HG03469 (cell line): ENCODE measurements around the gene ALPL.

Source experiments
- ATAC-seq: cut with Tn5 transposase; IDR thresholded peaks from one replicate; pipeline ENCODE4 v1.9.1; 2021; ENCODE audit warnings: mild to moderate bottlenecking, moderate library complexity, moderate number of reproducible peaks; ENCODE audit not compliant: unreplicated experiment

ALPL gene

DNA sequence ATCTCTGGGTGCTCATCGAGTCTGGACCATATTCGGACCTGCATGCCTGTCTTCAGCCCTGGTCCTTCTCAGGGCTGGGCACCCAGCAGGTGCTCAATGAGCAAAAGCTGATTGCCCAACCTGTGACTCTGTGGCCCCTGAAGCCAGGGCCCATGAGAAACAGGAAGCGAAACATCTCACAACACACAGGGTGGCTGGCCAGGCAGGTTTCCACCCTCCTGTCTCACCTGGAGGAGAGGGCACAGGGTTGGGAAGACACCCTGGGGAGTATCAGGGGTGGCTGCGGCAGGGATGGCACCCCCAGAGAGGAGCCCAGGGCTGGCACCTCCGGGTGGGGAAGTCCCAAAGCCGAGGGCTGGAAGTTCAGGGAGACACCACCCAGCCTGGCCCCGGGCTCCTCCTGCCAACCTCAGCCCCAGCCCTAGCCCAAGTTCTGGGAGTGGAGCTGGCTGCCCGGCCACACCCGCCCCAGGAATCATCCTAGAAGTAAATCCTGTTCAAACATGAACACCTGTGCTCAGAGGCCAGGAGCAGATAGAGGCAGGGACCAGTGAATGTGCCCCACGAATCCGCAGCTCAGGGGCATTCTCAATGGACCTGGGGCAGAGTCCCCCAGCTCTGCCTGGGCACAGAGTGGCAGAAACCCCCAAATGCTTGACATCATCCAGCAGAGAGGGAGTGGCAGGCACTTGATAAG, 105.3 kb downstream of the ALPL start:
- ATAC-seq, result no peak

DNA sequence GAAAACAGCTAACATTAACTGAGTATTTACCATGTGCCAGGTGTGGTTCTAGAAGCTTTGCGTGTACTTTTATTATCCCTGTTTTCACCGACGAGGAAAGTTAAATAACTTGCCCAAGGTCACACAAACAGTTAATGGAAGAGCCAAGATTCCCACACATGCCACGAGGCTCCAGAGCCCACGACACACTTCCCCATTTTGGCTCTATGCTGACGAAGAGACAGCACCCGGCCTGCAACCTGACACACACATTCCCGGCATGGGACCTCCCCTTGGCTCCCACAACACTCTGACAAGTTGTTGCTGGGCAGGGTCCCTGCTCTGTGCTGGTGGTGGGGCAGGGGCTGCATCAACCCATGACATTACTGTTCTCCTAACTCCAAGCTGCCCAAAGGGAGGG, 107.1 kb downstream of the ALPL start:
- ATAC-seq, result no peak

- ATAC-seq, result no peak
Measured at GRCh38 chr1:21617126-21617738, 108.0 kb downstream of the ALPL start.

- no peak for ATAC-seq
Measured at GRCh38 chr1:21618059-21618458, 108.8 kb downstream of the ALPL start.

GRCh38 chr1:21618561-21619374, 109.5 kb downstream of the ALPL start:
- no peak for ATAC-seq

DNA sequence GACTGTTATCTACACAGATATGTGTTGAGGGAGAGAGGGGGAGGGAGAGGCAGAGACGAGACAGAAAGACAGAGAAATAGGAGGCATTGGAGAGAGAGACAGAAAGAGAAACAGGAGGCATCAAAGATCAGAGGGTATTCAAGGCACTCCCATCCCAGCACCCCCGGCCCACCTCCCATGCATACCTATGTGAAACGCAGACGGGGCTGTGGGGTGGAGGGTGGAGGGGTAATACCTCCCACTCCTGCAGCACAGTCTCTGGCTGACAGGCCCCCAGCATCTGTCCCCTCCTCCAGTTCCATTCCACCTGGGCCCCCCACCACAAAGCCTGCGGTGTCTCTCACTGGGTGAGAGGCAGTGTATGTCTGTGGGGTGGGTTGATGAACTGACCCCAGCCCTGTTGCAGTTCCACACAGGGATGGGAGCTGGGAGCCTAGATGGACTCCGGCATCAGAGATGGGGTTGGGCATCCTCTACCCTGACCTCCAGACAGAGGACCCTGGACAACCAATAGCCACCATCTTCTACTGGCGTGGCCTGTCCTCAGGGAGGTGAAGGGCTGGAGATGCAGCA, 110.2 kb downstream of the ALPL start:
- no peak for ATAC-seq

GRCh38 chr1:21620011-21620410, 110.8 kb downstream of the ALPL start:
- ATAC-seq, result no peak

DNA sequence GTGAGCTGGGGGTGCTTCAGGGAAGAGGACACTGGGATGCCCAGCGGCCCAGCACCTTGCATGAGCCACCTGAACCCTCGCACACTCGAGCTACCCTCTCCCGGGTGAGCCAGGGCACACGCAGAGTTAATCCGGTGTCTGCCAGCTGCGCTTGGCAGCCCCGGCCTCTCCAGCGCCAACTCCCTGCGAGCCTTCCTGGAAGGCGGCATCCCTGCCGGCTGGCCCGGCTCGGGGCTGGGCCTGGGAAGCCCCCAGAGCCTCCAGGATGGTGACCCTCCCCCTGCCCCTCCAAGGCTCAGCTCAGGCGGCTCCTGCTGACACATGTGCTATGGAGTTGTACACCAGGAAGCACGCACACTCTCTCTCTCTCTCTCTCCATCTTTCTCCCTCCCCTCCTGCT, 111.3 kb downstream of the ALPL start:
- ATAC-seq, result no peak

DNA sequence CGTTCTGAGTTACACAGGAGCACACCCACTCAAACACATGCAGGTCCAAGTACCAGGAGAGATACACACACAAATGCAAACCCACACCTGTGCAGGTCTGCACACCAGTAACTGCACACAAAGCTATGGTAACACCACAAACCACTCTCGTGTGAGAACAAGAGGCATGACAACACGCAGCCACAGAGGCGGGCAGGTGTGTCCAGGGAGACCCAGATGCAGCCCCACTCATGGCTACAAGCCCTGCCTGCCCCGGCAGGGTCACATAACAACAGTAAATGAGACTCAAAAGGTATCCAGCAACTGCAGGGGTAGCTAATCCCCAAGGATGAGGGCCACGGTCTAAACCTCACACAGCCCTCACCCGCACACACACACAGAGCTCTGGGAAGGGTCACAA, 111.8 kb downstream of the ALPL start:
- no peak for ATAC-seq

DNA sequence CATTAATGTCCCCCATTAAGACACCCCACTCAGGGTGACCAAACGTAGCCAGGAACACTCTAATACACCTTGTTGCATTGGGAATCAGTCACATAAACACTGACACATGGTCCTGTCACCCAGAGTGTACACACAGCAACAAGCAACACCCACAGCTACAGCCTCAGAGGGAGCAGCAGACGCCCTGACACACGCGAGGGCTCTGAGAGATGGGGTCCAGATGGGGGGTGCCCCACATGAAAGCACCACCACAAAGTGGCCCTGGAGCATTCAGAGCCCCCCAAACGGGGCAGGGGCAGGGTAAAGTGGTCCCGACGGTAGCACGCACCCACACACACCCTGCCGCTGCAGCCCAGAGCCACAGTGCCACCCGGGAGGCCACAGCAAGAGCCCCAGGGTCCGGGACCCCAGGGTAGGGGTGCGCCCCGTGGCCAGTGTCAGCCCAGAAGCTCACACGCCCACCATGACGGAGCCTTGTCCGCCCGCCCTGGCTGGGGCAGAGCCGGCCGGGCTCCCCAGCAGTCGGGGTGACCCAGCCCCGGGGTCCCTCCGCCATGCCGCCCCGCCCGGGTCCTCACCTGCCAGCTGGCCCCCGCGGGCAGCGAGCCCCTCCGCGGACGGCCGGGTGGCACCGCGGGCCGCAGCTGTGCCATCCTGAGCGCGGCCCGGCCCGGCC, 112.7 kb downstream of the ALPL start:
- ATAC-seq, result no peak

GRCh38 chr1:21622466-21623315, 113.5 kb downstream of the ALPL start:
- ATAC-seq, result no peak

DNA sequence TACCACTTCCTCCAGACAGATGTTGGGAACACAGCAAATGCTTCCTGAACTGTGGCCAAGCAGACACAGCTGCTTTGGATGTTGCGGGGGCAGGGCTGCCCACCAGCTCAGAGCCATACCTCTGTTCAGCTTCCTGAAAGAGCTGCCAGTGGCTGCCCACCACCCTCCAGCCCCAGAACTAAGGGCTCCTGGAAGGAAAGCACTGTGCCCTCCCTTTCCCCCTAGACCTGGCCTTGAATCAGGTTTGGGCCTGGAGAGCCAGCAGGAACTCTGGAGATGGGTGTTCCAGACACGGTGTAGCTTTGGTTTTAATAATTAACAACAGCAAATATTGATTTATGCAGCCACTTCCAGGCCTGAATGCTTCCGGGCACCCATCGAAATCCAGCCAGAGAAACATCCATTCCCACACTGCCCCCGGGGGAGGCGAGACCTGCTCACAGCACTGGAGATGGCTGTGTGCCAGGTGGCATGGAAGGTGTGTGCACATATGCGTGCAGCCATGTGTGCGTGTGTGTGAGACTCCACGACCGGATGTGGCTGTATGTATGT, 114.3 kb downstream of the ALPL start:
- no peak for ATAC-seq

- ATAC-seq, result no peak
Measured at GRCh38 chr1:21624571-21625389, 115.6 kb downstream of the ALPL start.

- ATAC-seq, result no peak
Measured at GRCh38 chr1:21625390-21626190, 116.4 kb downstream of the ALPL start.

DNA sequence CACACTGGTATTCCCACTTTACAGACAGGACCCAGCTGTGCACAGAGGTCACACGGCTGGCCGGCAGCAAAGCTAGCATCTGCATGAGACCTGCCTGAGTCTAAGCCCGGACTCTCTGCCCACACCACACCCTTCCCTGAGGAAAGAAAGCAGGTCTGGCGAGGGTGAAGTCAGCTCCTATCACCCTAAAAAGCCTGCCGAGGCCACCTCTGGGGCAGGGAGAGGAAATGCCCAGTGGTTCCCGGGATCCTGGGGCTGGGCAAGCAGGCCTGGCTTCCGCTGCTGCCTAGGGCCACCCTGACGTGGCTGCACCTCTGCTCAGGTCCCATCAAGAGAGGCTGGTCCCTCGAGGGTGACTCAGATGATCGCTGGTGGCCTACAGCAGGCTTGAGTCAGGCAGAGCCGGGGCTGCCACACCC, 117.7 kb downstream of the ALPL start:
- ATAC-seq, result no peak
